ENCODE measurements around the gene AMN.

- TF ChIP-seq, protein P1, sequence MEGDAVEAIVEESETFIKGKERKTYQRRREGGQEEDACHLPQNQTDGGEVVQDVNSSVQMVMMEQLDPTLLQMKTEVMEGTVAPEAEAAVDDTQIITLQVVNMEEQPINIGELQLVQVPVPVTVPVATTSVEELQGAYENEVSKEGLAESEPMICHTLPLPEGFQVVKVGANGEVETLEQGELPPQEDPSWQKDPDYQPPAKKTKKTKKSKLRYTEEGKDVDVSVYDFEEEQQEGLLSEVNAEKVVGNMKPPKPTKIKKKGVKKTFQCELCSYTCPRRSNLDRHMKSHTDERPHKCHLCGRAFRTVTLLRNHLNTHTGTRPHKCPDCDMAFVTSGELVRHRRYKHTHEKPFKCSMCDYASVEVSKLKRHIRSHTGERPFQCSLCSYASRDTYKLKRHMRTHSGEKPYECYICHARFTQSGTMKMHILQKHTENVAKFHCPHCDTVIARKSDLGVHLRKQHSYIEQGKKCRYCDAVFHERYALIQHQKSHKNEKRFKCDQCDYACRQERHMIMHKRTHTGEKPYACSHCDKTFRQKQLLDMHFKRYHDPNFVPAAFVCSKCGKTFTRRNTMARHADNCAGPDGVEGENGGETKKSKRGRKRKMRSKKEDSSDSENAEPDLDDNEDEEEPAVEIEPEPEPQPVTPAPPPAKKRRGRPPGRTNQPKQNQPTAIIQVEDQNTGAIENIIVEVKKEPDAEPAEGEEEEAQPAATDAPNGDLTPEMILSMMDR (IDR thresholded peaks at IDR 0.05) = no peak
- TF ChIP-seq POLR2AphosphoS5 (IDR thresholded peaks at IDR 0.05) = no peak
Observed at GRCh38 chr14:102969060-102969791, 46.8 kb downstream of the AMN start.

Data from gastroesophageal sphincter (tissue), 3 donors.